Lower lobe of right lung (tissue), 2 donors: ENCODE results near the gene LINC01488. TPM values are rescaled to one million over a fixed set of nuclear protein-coding genes. Genes with fewer than 3 reads are reported as not detected.

ENCODE experiments used
- ATAC-seq, 2 donors: fragments of 200-7000 bp; cut with Tn5 transposase; one replicate each; pipeline ENCODE4 v1.9.1; 2020 to 2022; ENCODE audit warnings: mild to moderate bottlenecking in 2 of 2, moderate library complexity in 2 of 2
- DNase-seq: peaks from one replicate; pipeline ENCODE4 v3.0.0-alpha.2; 2020
- H3K27ac ChIP-seq: fragments of 200-600 bp; one replicate; pipeline ENCODE4 v1.8.0; 2022
- H3K27me3 ChIP-seq: fragments of 200-600 bp; one replicate; pipeline ENCODE4 v1.8.0; 2022; ENCODE audit warnings: low read depth
- H3K36me3 ChIP-seq: fragments of 200-600 bp; one replicate; pipeline ENCODE4 v1.8.0; 2022; ENCODE audit warnings: mild to moderate bottlenecking
- H3K4me1 ChIP-seq: fragments of 200-600 bp; one replicate; pipeline ENCODE4 v1.8.0; 2022
- H3K4me3 ChIP-seq: fragments of 200-600 bp; one replicate; pipeline ENCODE4 v1.8.0; 2022; ENCODE audit warnings: mild to moderate bottlenecking
- H3K9me3 ChIP-seq: fragments of 200-600 bp; one replicate; pipeline ENCODE4 v1.8.0; 2022
- intact Hi-C: fragments of 100-400 bp; cut with DNase I; formaldehyde crosslinking; loops from one replicate; pipeline ENCODE4 v1.11.0; 2022
- total RNA-seq: library from RNA; stranded (reverse); fragmentation: NEBNext Ultra II Directional; extraction: Animal tissue kit (Norgen Biotek cat#: 25700); gene quantifications from one replicate; pipeline ENCODE4 v1.2.1, GENCODE V29; 2021
- TF ChIP-seq, protein P1 (sequence below): fragments of 200-600 bp; IDR thresholded peaks from one replicate; pipeline ENCODE4 v1.8.0; 2022; ENCODE audit warnings: antibody characterized with exemption, mild to moderate bottlenecking
- donor health status: DM: no; HTN: yes; CAD: no; lungs with severe emphysema.

Gene LINC01488
- total RNA-seq, 1 donor from 2014 or later: not detected

DNA sequence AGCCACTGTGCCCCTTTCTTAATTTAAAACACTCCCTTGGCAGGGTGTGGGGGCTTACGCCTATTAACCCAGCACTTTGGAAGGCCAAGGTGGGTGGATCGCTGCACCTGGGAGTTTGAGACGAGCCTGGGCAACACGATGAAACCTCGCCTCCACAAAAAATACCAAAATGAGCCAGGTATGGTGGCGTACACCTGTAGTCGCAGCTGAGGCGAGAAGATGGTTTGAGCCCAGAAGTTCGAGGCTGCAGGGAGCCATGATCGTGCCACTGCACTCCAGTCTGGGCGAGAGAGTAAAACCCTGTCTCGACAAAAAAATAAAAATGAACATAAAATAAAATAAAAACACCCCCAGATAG lies 45.0 kb downstream of the LINC01488 start:
- intact Hi-C loops: no loop called here
- Histone ChIP-seq H3K9me3 (no peaks in the 10 kb centered on the region), H3K27ac (no peak overlapping the region), H3K36me3 (no peaks in the 10 kb centered on the region), H3K4me1 (no peaks in the 10 kb centered on the region), H3K27me3 (no peaks in the 10 kb centered on the region), H3K4me3 (no peak overlapping the region)
- DNase-seq: peak; percentile 17
- TF ChIP-seq, protein P1, sequence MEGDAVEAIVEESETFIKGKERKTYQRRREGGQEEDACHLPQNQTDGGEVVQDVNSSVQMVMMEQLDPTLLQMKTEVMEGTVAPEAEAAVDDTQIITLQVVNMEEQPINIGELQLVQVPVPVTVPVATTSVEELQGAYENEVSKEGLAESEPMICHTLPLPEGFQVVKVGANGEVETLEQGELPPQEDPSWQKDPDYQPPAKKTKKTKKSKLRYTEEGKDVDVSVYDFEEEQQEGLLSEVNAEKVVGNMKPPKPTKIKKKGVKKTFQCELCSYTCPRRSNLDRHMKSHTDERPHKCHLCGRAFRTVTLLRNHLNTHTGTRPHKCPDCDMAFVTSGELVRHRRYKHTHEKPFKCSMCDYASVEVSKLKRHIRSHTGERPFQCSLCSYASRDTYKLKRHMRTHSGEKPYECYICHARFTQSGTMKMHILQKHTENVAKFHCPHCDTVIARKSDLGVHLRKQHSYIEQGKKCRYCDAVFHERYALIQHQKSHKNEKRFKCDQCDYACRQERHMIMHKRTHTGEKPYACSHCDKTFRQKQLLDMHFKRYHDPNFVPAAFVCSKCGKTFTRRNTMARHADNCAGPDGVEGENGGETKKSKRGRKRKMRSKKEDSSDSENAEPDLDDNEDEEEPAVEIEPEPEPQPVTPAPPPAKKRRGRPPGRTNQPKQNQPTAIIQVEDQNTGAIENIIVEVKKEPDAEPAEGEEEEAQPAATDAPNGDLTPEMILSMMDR: no peak
- ATAC-seq: no peak

DNA sequence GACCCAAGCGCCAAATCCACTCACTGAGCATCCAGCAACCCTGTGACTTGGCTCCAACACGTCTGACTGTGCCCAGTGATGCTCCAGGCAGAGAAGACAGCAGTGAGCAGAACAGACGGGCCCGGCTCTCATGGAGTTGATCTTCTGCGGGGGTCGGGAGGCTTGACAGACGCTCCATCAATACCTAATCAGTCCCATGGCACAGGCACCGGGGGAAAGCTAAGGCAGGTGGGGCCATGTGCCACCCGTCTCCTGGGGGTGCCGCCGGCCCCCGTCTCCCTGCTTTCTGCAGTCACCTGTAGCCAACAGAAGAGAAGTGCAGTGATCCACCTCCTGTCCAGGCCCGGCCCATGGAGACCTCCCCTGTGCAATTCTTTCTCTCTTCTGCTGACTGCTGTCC lies 47.5 kb downstream of the LINC01488 start:
- H3K4me1 ChIP-seq: no peaks in the 10 kb centered on the region
- TF ChIP-seq, protein P1: no peak
- no peak for DNase-seq
- no peak overlapping the region for H3K27ac ChIP-seq
- no peak for ATAC-seq
- H3K4me3 ChIP-seq: no peak overlapping the region
- H3K27me3 ChIP-seq: no peaks in the 10 kb centered on the region
- no peaks in the 10 kb centered on the region for H3K9me3 ChIP-seq
- H3K36me3 ChIP-seq: no peaks in the 10 kb centered on the region
- intact Hi-C loops: no loop called here

- intact Hi-C loops: no loop called here
- Histone ChIP-seq H3K4me1 (no peaks in the 10 kb centered on the region), H3K4me3 (no peak overlapping the region), H3K27ac (no peak overlapping the region), H3K36me3 (no peaks in the 10 kb centered on the region), H3K9me3 (no peaks in the 10 kb centered on the region), H3K27me3 (no peaks in the 10 kb centered on the region)
- TF ChIP-seq, protein P1: no peak
- DNase-seq (no peak), ATAC-seq (peak; percentile 37 to 72)
These were observed 49.0 kb downstream of the LINC01488 start for GRCh38 chr11:69530278-69531070.

- no peaks in the 10 kb centered on the region for H3K27me3 ChIP-seq
- H3K36me3 ChIP-seq: no peaks in the 10 kb centered on the region
- intact Hi-C loops: no loop called here
- DNase-seq (no peak), ATAC-seq (no peak)
- no peak overlapping the region for H3K4me3 ChIP-seq
- no peak overlapping the region for H3K27ac ChIP-seq
- TF ChIP-seq, protein P1: no peak
- no peaks in the 10 kb centered on the region for H3K4me1 ChIP-seq
- no peaks in the 10 kb centered on the region for H3K9me3 ChIP-seq
These were observed 49.7 kb downstream of the LINC01488 start for GRCh38 chr11:69531071-69531716.

DNA sequence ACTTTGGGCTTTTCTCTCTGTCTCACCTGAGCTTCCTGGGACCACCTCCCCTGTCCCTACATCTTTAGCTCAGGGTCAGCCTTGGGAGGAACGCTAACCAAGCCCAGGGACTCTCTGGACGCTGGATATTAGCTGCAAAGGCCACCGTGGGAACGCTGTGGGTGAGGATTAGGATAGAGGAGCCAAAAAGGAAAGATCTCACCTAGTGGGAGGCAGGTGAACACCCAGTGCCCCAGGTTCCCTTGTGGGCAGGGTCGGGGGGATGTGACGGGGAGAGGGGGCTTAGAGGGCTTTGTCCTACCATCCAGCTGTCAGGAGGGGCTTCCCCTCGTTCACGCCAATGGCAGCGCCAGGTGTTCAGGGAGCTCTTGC lies 50.2 kb downstream of the LINC01488 start:
- no peaks in the 10 kb centered on the region for H3K27me3 ChIP-seq
- ATAC-seq (no peak), DNase-seq (no peak)
- H3K4me1 ChIP-seq: no peaks in the 10 kb centered on the region
- H3K9me3 ChIP-seq: no peaks in the 10 kb centered on the region
- no peak overlapping the region for H3K4me3 ChIP-seq
- intact Hi-C loops: no loop called here
- H3K27ac ChIP-seq: no peak overlapping the region
- H3K36me3 ChIP-seq: no peaks in the 10 kb centered on the region
- TF ChIP-seq, protein P1: no peak
